ENCODE results near the gene IL17RD. TPM values are rescaled to one million over a fixed set of nuclear protein-coding genes. Genes with fewer than 3 reads are reported as not detected.

Gene IL17RD
- total and polyA plus RNA-seq, 9 of the 15 experiments (the other 6 are each of a cell fraction or from before 2014, with no cell fraction given) = under 0.01 to 0.09 (median 0.04) TPM; not detected in 4

GRCh38 chr3:57068437-57069089 lies 96.6 kb downstream of the IL17RD start (continued):
- TF ChIP-seq NRF1 (conservative IDR thresholded peaks at IDR 0.05 in 1 of 2, IDR thresholded peaks at IDR 0.05 in 1 of 2) (peak in 1 of 2 experiments; percentile 28; a peak in 1 of 4 replicates), KDM1A (IDR thresholded peaks at IDR 0.05) (0 out of 4 replicates have a peak, but pooled peaks of 1 of the 2 experiments have one; percentile 14), FOXK2 (conservative IDR thresholded peaks at IDR 0.05 in 1 of 2, IDR thresholded peaks at IDR 0.05 in 1 of 2; ENCODE audit: low read depth in 2 of 2) (no peak), ZNF668 (CRISPR knock-in tag; IDR thresholded peaks at IDR 0.05) (no peak), HDAC1 (IDR thresholded peaks at IDR 0.05) (0 out of 4 replicates have a peak, but pooled peaks of 1 of the 2 experiments have one; percentile 22), KLF13 (tag; IDR thresholded peaks at IDR 0.05; ENCODE audit: borderline replicate concordance, low read depth) (no peak)

DNA sequence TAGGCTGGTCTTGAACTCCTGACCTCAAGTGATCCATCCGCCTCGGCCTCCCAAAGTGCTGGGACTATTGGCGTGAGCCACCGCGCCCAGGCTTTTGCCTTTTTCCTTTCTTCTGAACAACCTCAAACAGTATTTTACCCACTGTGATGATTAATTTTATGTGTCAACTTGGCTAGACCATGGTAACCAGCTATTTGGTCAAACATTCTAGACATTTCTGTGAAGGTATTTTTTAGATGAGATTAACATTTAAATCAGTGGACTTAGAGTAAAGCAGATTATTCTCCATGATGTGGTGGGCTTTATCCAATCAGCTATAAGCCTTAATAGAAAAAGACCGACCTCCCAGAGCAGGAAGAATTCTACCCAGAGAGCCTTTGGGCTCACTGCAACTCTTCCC lies 98.7 kb downstream of the IL17RD start:
- 87% methylated on average over 3 of the region's 6 CpGs for WGBS (ENCODE audit: insufficient coverage, low coverage, missing lambda C conversion rate)
- BruUV-seq (replicated peaks) = no TSS peak
- FAIRE-seq = no peak

More for the DNA sequence above, 98.7 kb downstream of the IL17RD start:
- POLR2A ChIA-PET = no interaction called here
- Histone ChIP-seq H4K20me1 (replicated peaks; ENCODE audit: control insufficient read depth, insufficient read depth, low read length) (no peaks in the 10 kb centered on the region), H3K9me3 (replicated peaks; ENCODE audit: control insufficient read depth, insufficient read depth, low read depth, low read length) (no peaks in the 10 kb centered on the region), H2AFZ (ENCODE audit: low read depth, low read length) (no peak overlapping the region), H3K4me3 (no peak overlapping the region), H3K9me1 (ENCODE audit: control insufficient read depth, insufficient read depth, low read length) (no peaks in the 10 kb centered on the region), H3K27ac (ENCODE audit: extremely low read depth, low read depth, low read length) (no peak overlapping the region), H3K79me2 (ENCODE audit: control insufficient read depth, insufficient read depth, low read length) (no peaks in the 10 kb centered on the region), H3K36me3 (ENCODE audit: control insufficient read depth, insufficient read depth, low read length) (no peaks in the 10 kb centered on the region), H3K27me3 (ENCODE audit: control insufficient read depth in 2 of 2, insufficient read depth in 2 of 2, low read length in 2 of 2) (no peaks in the 10 kb centered on the region), H3K9ac (ENCODE audit: insufficient read depth in 1 of 2, low read depth in 2 of 2, low read length in 2 of 2) (no peak overlapping the region), H3K4me2 (ENCODE audit: insufficient read depth, low read length) (no peak overlapping the region), H3K4me1 (replicated peaks in 1 of 2; ENCODE audit: control insufficient read depth in 2 of 2, insufficient read depth in 2 of 2, low read length in 2 of 2) (peaks cover 4 to 6% of the 10 kb centered on the region in 2 experiments; a peak in 4 of 5 replicates)
- in situ Hi-C loops (cut with MboI) (no loop called here), intact Hi-C loops (cut with micrococcal nuclease) (no loop called here)
- CTCF ChIA-PET (ENCODE audit: low intra/inter-chr PET ratio) = no interaction called here
- DNase-seq (ENCODE audit: extremely low read depth in 1 of 4, low spot score in 3 of 4) = no peak
- no peak for ATAC-seq
- no peak for TF ChIP-seq ZFP1 (CRISPR knock-in tag; IDR thresholded peaks at IDR 0.05)
- TF ChIP-seq SAP30 (IDR thresholded peaks at IDR 0.05; ENCODE audit: borderline replicate concordance, insufficient read depth, low read depth, low read length, poor library complexity, severe bottlenecking) = no peak
- no peak for TF ChIP-seq SREBF1 (IDR thresholded peaks at IDR 0.05; ENCODE audit: borderline replicate concordance, low read depth, low read length)
- no peak for TF ChIP-seq SMARCA4 (IDR thresholded peaks at IDR 0.05)
- TF ChIP-seq HDAC1 (IDR thresholded peaks at IDR 0.05) = no peak
- TF ChIP-seq MNT (conservative IDR thresholded peaks at IDR 0.05) = no peak
- no peak for TF ChIP-seq ETV5 (CRISPR knock-in tag; IDR thresholded peaks at IDR 0.05; ENCODE audit: low read depth)
- TF ChIP-seq JUN (IDR thresholded peaks at IDR 0.05; ENCODE audit: borderline replicate concordance, low read depth, low read length) = no peak
- no peak for TF ChIP-seq JUN (CRISPR knock-in tag; IDR thresholded peaks at IDR 0.05; ENCODE audit: borderline replicate concordance)
- no peak for TF ChIP-seq RFX5 (IDR thresholded peaks at IDR 0.05; ENCODE audit: low read depth, low read length)

All from K562 (cell line).